HUES6 (cell line): Measurements from ENCODE around the gene SPATA19.

Experiments used
- H3K27ac ChIP-seq: 2 replicates; pipeline ENCODE4 v1.7.0; 2013; ENCODE audit warnings: low read depth, mild to moderate bottlenecking, low read length, inconsistent platforms
- H3K27me3 ChIP-seq: 2 replicates; pipeline ENCODE4 v1.6.1; 2013; ENCODE audit warnings: low read length; ENCODE audit not compliant: control insufficient read depth, insufficient read depth
- H3K36me3 ChIP-seq: 2 replicates; pipeline ENCODE4 v1.6.1; 2013; ENCODE audit warnings: low read length; ENCODE audit not compliant: control insufficient read depth, insufficient read depth
- H3K4me1 ChIP-seq: 2 replicates; pipeline ENCODE4 v1.6.1; 2013; ENCODE audit warnings: low read length; ENCODE audit not compliant: control insufficient read depth, insufficient read depth
- H3K4me3 ChIP-seq: 2 replicates; pipeline ENCODE4 v1.5.1; 2013; ENCODE audit warnings: low read depth, low read length
- H3K9ac ChIP-seq: one replicate; pipeline ENCODE4 v1.6.1; 2013; ENCODE audit warnings: mild to moderate bottlenecking, low read length
- H3K9me3 ChIP-seq: 2 replicates; pipeline ENCODE4 v1.6.1; 2013; ENCODE audit warnings: low read depth, low read length; ENCODE audit not compliant: control insufficient read depth, insufficient read depth

SPATA19 gene

GRCh38 chr11:133845413-133845812 lies at the start of gene SPATA19:
Gene SPATA19, minus strand, starts transcription at chr11:133845513. Its CDS starts 67 bp downstream, at chr11:133845446.
- Histone ChIP-seq H3K9me3 (peaks cover 12% of the 10 kb centered on the region), H3K27ac (no peak within 1 kb of the TSS), H3K9ac (no peak within 1 kb of the TSS), H3K36me3 (no peaks in the 10 kb centered on the region), H3K4me1 (peaks cover 11% of the 10 kb centered on the region; the same call in 1 of the 2 replicates), H3K27me3 (0 out of 2 replicates have a peak, but pooled peaks cover 3% of the 10 kb centered on the region), H3K4me3 (no peak within 1 kb of the TSS)

GRCh38 chr11:133895061-133895479 lies 49.8 kb upstream of the SPATA19 start:
- H3K9ac ChIP-seq: no peak overlapping the region
- peaks cover 13% of the 10 kb centered on the region for H3K36me3 ChIP-seq
- no peaks in the 10 kb centered on the region for H3K9me3 ChIP-seq
- H3K27me3 ChIP-seq: no peaks in the 10 kb centered on the region
- no peak overlapping the region; the same call in 1 of the 2 replicates for H3K27ac ChIP-seq
- peaks cover 41% of the 10 kb centered on the region for H3K4me1 ChIP-seq
- H3K4me3 ChIP-seq: no peak overlapping the region

- H3K27ac ChIP-seq: no peak overlapping the region
- peaks cover 35% of the 10 kb centered on the region for H3K4me1 ChIP-seq
- no peaks in the 10 kb centered on the region for H3K9me3 ChIP-seq
- no peak overlapping the region for H3K4me3 ChIP-seq
- no peaks in the 10 kb centered on the region for H3K27me3 ChIP-seq
- no peak overlapping the region for H3K9ac ChIP-seq
- peaks cover 7% of the 10 kb centered on the region for H3K36me3 ChIP-seq
These were observed 48.1 kb upstream of the SPATA19 start for GRCh38 chr11:133893381-133893780.

GRCh38 chr11:133892584-133893380 lies 47.5 kb upstream of the SPATA19 start:
- Histone ChIP-seq H3K27ac (no peak overlapping the region), H3K9me3 (no peaks in the 10 kb centered on the region), H3K4me3 (no peak overlapping the region), H3K9ac (no peak overlapping the region), H3K4me1 (peaks cover 34% of the 10 kb centered on the region), H3K36me3 (peaks cover 7% of the 10 kb centered on the region), H3K27me3 (no peaks in the 10 kb centered on the region)

GRCh38 chr11:133892126-133892525 lies 46.8 kb upstream of the SPATA19 start:
- Histone ChIP-seq H3K27ac (no peak overlapping the region), H3K27me3 (no peaks in the 10 kb centered on the region), H3K9ac (no peak overlapping the region), H3K36me3 (peaks cover under 1% of the 10 kb centered on the region), H3K4me3 (no peak overlapping the region), H3K4me1 (peaks cover 34% of the 10 kb centered on the region), H3K9me3 (no peaks in the 10 kb centered on the region)

- no peak overlapping the region for H3K9ac ChIP-seq
- H3K27me3 ChIP-seq: no peaks in the 10 kb centered on the region
- no peak overlapping the region for H3K4me3 ChIP-seq
- peaks cover 16% of the 10 kb centered on the region for H3K4me1 ChIP-seq
- no peaks in the 10 kb centered on the region for H3K36me3 ChIP-seq
- H3K9me3 ChIP-seq: peaks cover 2% of the 10 kb centered on the region
- no peak overlapping the region for H3K27ac ChIP-seq
These were observed 44.6 kb upstream of the SPATA19 start for GRCh38 chr11:133889893-133890292.

GRCh38 chr11:133889188-133889587 lies 43.9 kb upstream of the SPATA19 start:
- no peaks in the 10 kb centered on the region for H3K27me3 ChIP-seq
- H3K4me3 ChIP-seq: no peak overlapping the region
- no peak overlapping the region for H3K27ac ChIP-seq
- H3K36me3 ChIP-seq: no peaks in the 10 kb centered on the region
- peaks cover 10% of the 10 kb centered on the region; the same call in 1 of the 2 replicates for H3K4me1 ChIP-seq
- peaks cover 7% of the 10 kb centered on the region for H3K9me3 ChIP-seq
- no peak overlapping the region for H3K9ac ChIP-seq

GRCh38 chr11:133887692-133888332 lies 42.5 kb upstream of the SPATA19 start:
- peaks cover 7% of the 10 kb centered on the region for H3K9me3 ChIP-seq
- H3K27me3 ChIP-seq: no peaks in the 10 kb centered on the region
- H3K27ac ChIP-seq: no peak overlapping the region
- H3K4me3 ChIP-seq: no peak overlapping the region
- no peaks in the 10 kb centered on the region for H3K36me3 ChIP-seq
- H3K4me1 ChIP-seq: peaks cover 2% of the 10 kb centered on the region; the same call in 1 of the 2 replicates
- H3K9ac ChIP-seq: no peak overlapping the region

GRCh38 chr11:133886029-133886428 lies 40.7 kb upstream of the SPATA19 start:
- H3K4me3 ChIP-seq: no peak overlapping the region
- H3K9me3 ChIP-seq: peaks cover 7% of the 10 kb centered on the region
- H3K27ac ChIP-seq: no peak overlapping the region
- no peaks in the 10 kb centered on the region for H3K27me3 ChIP-seq
- no peaks in the 10 kb centered on the region for H3K36me3 ChIP-seq
- no peak overlapping the region for H3K9ac ChIP-seq
- H3K4me1 ChIP-seq: no peaks in the 10 kb centered on the region

- no peak overlapping the region for H3K27ac ChIP-seq
- H3K36me3 ChIP-seq: no peaks in the 10 kb centered on the region
- H3K4me3 ChIP-seq: no peak overlapping the region
- no peaks in the 10 kb centered on the region for H3K27me3 ChIP-seq
- H3K9ac ChIP-seq: no peak overlapping the region
- H3K9me3 ChIP-seq: peaks cover 6% of the 10 kb centered on the region; the same call in 1 of the 2 replicates
- no peaks in the 10 kb centered on the region for H3K4me1 ChIP-seq
These were observed 26.8 kb upstream of the SPATA19 start for GRCh38 chr11:133872160-133872559.

- Histone ChIP-seq H3K9me3 (peaks cover 2% of the 10 kb centered on the region; the same call in 1 of the 2 replicates), H3K4me3 (no peak overlapping the region), H3K9ac (no peak overlapping the region), H3K36me3 (no peaks in the 10 kb centered on the region), H3K27ac (no peak overlapping the region), H3K4me1 (no peaks in the 10 kb centered on the region), H3K27me3 (no peaks in the 10 kb centered on the region)
These were observed 22.1 kb upstream of the SPATA19 start for GRCh38 chr11:133867456-133867855.
